NOMO-1 (cell line): Measurements from ENCODE around the gene PDE1A.
"Not testable (repeated sequence)": the region's sequence is repeated elsewhere in the genome, so short reads cannot be mapped to it uniquely, and the experiment has no call there.

Source experiments
- DNase-seq, 2 experiments: peaks; one replicate each; lab custom pipeline; 2025; ENCODE audit not compliant: unreplicated experiment in 2 of 2; lab: John Stamatoyannopoulos, UW

The PDE1A gene

DNA sequence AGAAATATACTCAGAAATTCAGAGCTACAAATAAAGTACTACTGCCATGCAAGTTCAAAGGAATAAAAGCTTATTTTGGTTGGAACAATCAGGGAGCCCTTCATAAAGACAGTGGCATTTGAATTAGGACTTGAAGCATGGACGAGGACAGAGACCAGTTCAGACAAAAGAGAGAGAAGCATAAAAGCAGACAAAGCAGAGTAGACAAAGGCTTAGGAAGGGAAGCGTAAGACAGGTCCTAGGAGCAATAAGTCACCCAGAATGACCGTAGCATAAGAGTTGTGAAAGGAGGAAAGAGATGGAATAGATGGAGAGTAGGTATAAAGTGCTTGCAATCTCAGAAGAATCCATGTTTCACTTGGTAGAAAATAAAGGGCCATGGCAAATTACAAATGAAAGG is 14.0 kb downstream of the PDE1A start:
- DNase-seq = no peak

- no peak for DNase-seq
Observed at GRCh38 chr2:182410120-182410519, 16.7 kb downstream of the PDE1A start.

DNA sequence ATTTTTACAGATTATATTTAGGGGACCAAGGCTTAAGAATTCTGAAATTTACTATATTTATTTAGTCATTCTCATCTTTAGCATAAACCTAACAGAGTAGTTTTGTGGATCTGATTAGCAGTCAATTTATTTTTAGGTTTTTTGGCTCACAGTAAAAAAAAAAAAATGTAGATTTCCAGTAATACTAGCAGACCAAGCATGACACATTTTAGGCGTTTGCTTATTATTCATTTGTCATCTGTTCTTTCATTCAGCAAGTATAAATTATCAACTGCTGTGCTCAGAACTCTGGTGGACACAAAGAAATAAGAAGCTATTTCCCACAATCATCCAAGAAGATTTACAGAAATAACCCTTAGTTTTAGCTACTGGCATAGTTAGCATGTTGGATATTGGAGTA is 20.6 kb downstream of the PDE1A start:
- no peak for DNase-seq

- no peak for DNase-seq
Observed at GRCh38 chr2:182404975-182405561, 21.8 kb downstream of the PDE1A start.

GRCh38 chr2:182404092-182404491 is 22.7 kb downstream of the PDE1A start:
- no peak for DNase-seq

DNA sequence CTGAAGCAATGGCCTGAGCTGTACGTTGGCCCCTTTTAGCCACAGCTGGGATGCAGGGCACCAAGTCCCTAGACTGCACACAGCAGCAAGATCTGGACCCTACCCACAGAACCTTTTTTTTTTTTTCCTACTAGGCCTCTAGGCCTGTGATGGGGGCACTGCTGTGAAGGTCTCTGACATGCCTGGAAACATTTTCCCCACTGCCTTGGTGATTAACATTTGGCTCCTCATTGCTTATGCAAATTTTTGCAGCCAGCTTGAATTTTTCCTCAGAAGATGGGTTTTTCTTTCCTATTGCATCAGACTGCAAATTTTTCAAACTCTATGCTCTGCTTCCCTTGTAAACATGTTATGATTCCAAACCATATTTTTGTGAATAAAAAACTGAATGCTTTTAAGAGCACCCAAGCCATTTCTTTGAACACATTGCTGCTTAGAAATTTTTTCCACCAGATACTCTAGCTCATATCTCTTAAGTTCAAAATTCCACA is 33.5 kb downstream of the PDE1A start:
- no peak for DNase-seq

DNA sequence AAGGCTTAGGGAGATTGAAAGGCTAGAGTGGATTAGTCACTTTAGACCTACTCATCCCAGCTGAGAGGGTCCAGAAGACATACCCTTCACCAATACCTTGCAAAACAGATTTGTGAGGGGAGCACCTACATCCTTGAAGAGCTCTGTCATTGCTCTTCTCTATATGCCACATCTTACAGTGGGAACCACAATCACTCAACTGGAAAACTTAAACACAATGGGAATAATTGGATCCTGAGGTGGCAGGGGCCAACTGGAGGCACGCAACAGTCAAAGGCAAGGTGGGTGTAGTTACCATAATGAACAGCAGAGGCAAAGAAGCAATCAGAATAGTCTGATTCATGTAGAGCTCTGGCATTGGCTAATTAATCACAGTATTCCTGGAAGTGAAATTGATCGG is 35.4 kb downstream of the PDE1A start:
- DNase-seq = no peak

DNA sequence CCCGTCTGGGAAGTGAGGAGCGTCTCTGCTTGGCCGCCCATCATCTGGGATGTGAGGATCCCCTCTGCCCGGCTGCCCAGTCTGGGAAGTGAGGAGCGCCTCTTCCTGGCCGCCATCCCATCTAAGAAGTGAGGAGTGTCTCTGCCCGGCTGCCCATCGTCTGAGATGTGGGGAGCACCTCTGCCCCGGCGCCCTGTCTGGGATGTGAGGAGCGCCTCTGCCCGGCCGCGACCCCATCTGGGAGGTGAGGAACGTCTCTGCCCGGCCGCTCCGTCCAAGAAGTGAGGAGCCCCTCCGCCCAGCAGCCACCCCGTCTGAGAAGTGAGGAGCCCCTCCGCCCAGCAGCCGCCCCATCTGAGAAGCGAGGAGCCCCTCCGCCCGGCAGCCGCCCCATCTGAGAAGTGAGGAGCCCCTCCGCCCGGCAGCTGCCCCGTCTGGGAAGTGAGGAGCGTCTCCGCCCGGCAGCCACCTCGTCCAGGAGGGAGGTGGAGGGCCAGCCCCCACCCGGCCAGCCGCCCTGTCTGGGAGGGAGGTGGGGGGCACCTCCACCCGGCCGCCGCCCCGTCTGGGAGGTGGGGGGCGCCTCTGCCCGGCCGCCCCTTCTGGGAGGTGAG is 40.5 kb downstream of the PDE1A start:
- DNase-seq = not testable (repeated sequence)

GRCh38 chr2:182384860-182385259 is 42.0 kb downstream of the PDE1A start:
- DNase-seq = no peak

DNA sequence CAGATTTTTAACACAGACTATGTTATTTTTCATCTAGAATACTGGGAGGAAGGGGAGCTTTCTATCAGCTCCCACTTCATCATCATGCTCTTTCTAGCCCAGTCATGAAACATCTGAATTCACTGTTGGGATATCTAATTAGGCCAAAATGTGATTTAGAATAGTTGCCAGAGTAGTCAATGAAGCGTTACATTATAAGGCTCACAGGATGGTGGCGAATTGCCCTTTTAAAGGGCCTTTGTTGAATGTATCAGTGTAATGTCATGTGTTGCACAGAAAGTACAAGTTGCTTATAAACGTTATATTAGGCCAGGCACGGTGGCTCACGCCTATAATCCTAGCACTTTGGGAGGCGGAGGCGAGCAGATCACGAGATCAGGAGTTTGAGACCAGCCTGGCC is 45.6 kb downstream of the PDE1A start:
- no peak for DNase-seq

GRCh38 chr2:182379241-182379640 is 47.6 kb downstream of the PDE1A start:
- DNase-seq = no peak

DNA sequence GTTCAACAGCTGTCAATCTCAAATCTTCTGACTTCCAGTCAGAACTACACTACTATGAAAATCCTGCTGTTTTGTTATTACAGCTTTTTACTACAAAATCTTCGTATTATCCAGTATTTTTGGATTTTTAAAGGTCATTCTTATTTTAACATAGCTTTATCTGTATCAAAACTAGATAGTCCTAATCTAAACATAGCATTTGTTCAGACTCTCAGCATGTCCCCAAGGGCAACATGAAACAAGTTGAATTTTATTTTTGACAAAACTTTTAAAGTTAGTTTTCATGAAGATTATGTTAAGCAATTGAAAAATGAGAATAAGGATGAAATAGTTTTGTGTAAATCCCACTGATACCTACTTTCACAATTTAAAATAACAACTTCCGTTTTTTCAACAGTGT is 48.1 kb downstream of the PDE1A start:
- DNase-seq = no peak

DNA sequence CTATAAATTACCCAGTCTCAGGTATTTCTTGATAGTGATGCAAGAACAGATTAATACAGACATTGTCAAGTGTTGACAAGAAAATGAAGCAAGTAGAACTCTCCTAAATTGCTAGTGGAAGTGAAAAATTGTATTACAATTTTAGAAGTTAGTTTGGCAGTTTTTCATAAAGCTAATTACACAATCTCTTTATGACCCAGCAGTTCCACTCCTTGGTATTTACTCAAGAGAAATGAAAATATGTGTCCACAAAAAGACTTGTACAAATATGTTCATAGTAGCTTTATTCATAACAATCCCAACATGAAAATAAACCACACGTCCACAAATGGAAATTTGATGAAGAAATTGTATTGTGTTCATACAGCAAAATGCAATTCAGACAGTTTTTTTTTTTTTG is 49.4 kb downstream of the PDE1A start:
- no peak for DNase-seq

DNA sequence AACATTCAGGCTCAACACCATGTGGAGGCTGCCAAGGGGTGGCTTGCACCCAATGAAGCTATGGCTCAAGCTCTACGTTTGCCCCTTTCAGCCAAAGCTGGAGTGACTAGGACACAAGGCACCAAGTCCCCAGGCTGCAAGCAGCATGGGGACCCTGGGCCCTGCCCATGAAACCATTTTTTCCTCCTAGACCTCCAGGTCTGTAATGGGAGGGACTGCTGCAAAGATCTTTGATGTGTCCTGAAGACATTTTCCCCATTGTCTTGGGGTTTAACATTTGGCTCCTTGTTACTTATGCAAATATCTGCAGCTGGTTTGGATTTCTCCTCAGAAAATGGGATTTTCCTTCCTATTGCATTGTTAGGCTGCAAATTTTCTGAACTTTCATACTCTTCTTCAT is 51.0 kb downstream of the PDE1A start:
- DNase-seq = no peak

DNA sequence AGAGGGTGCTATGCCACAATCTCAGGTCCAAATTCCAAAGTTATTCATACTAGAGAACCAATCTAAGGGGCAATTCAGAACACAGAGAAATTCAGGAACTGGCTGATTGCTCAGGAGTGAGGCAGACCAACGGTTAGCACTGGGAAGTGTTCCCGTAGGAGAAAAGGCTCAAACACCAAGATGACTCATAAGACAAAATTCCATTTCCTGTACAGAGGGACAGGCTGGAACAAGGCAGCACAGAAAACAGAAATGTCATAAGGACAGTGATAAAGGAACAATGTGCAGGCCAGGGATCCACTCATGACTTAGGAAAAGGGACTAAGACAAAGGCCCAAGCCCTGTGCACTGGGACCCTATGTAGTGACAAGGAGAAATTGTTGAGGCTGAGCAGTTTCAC is 54.2 kb downstream of the PDE1A start:
- no peak for DNase-seq

- DNase-seq = no peak
Observed at GRCh38 chr2:182368996-182369395, 57.8 kb downstream of the PDE1A start.

DNA sequence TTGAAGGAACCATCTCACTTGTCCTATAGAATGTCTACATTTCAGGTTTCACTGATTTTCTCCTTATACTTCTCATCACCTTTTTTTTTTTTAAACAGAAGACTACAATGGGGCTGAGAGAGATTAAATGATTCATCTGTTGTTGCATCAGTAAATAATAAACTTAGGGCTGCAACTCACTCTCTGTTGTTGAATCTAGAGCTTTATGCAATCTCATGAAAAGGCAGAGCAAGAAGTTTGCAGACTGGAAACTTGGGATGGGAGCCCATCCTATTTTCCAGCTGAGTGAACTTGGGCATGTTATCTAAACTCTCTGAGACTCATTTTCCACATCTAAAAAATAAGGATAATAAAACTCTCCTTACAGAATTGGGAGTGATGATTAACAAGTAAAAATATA is 58.4 kb downstream of the PDE1A start:
- DNase-seq = no peak

DNA sequence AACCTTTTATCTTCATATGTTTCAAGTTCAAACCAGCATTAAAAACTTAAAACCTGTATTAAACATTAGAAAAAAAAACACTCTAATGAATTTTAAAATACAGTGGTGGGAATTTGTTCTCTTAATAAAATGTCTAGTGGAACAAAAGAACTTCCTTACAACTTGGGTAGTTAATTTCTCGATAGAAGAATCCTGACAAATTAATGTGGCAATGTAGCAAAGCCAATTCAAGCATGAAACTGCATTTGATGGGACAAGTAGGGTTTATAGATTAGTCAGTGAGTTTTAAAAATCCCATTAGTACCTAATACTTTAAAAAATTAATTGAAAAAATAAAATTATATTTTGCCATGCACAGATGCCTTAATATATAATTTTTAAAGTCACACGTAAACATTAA is 59.4 kb downstream of the PDE1A start:
- no peak for DNase-seq

- no peak for DNase-seq
Observed at GRCh38 chr2:182366628-182367027, 60.2 kb downstream of the PDE1A start.

DNA sequence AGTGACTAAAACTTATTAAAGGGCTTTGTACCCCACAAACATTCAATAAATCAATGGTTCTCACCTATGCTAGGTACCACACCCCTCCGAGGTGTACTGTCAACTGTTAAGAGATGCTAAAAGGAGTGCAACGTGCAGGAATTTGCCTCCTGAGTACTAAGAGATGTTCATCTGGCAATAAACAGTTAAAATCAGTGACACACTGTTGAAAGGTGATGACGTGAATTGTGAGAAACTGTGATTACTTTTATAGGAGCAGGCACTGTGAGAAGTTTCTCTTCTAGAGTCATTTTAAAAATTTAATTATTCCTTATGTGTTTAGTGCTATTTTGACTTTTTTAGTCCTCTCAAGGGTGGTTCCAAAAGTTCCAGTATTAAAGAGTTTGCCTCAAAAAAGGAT is 61.0 kb downstream of the PDE1A start:
- no peak for DNase-seq

DNA sequence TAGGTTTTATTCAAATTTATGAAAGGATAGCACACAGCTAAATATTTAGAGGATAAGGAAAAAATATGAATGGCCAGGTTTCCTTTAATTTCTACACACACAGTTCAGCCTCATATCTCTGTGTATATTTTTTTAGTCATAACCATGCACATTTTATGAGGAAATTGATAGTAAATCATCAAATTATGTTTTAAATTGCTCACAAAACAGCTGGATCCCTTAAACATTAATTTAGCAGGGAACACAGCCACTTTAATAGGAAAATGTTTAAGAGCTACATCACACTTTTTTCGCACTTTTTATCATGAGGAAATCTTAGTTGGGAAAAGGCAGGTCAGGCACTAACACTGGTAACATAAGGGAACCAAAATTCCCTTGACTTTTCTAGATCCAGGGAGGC is 65.4 kb downstream of the PDE1A start:
- no peak for DNase-seq

- DNase-seq = no peak
Observed at GRCh38 chr2:182360663-182361260, 66.1 kb downstream of the PDE1A start.
